GM19099 (cell line): ENCODE results near the gene GRM1.

ENCODE experiments used
- POLR2A ChIP-seq: IDR thresholded peaks from 3 replicates; pipeline ENCODE4 v1.6.1; 2011; ENCODE audit warnings: low read depth; ENCODE audit not compliant: insufficient read length; ENCODE audit errors: extremely low read depth

Gene GRM1

GRCh38 chr6:146028851-146029572, at the start of gene GRM1:
GRM1 (plus strand) TSS chr6:146029062; CDS start chr6:146029518, 456 bp downstream.
- TF ChIP-seq POLR2A, result no peak

GRCh38 chr6:146009338-146009737, 19.5 kb upstream of the GRM1 start:
- TF ChIP-seq POLR2A, result no peak

- no peak for TF ChIP-seq POLR2A
Observed at GRCh38 chr6:146014233-146014632, 14.6 kb upstream of the GRM1 start.

GRCh38 chr6:146017672-146018071, 11.2 kb upstream of the GRM1 start:
- TF ChIP-seq POLR2A, result no peak

GRCh38 chr6:146026873-146027272, 2.0 kb upstream of the GRM1 start:
- TF ChIP-seq POLR2A, result no peak

GRCh38 chr6:146027586-146028251, 1.1 kb upstream of the GRM1 start:
- TF ChIP-seq POLR2A, result no peak

- TF ChIP-seq POLR2A, result no peak
Observed at GRCh38 chr6:146028252-146028795, 538 bp upstream of the GRM1 start.

GRCh38 chr6:146029573-146030184, 817 bp downstream of the GRM1 start:
- no peak for TF ChIP-seq POLR2A

GRCh38 chr6:146032387-146032786, 3.5 kb downstream of the GRM1 start:
- TF ChIP-seq POLR2A, result no peak

GRCh38 chr6:146040360-146040759, 11.5 kb downstream of the GRM1 start:
- TF ChIP-seq POLR2A, result no peak

GRCh38 chr6:146041282-146041681, 12.4 kb downstream of the GRM1 start:
- TF ChIP-seq POLR2A, result no peak

GRCh38 chr6:146047371-146047770, 18.5 kb downstream of the GRM1 start:
- TF ChIP-seq POLR2A, result no peak

- no peak for TF ChIP-seq POLR2A
Observed at GRCh38 chr6:146050168-146050567, 21.3 kb downstream of the GRM1 start.

GRCh38 chr6:146056506-146056905, 27.6 kb downstream of the GRM1 start:
- TF ChIP-seq POLR2A, result no peak

- TF ChIP-seq POLR2A, result no peak
Observed at GRCh38 chr6:146065690-146066089, 36.8 kb downstream of the GRM1 start.

- no peak for TF ChIP-seq POLR2A
Observed at GRCh38 chr6:146066506-146066905, 37.6 kb downstream of the GRM1 start.
